ENCODE data around the gene FUZ. TPM values are rescaled to one million over a fixed set of nuclear protein-coding genes. Genes with fewer than 3 reads are reported as not detected.

FUZ gene
- total and polyA plus RNA-seq, 2 of the 8 experiments (the other 6 are each of a cell fraction or from before 2014, with no cell fraction given) = 28.4 to 33.9 TPM

GRCh38 chr19:49812452-49812996 lies 568 bp downstream of the FUZ start (continued):
- TF ChIP-seq ATF3 (IDR thresholded peaks at IDR 0.05; ENCODE audit: insufficient read depth, low read depth, low read length) (no peak), SAP30 (IDR thresholded peaks at IDR 0.05; ENCODE audit: insufficient read depth, insufficient replicate concordance, low read length) (no peak), EZH2 (IDR thresholded peaks at IDR 0.05; ENCODE audit: low read depth, low read length, severe bottlenecking) (no peak), CBX8 (IDR thresholded peaks at IDR 0.05; ENCODE audit: borderline replicate concordance, low read depth, low read length) (no peak)

Data from H1 (cell line).